VCaP (cell line): ENCODE measurements around the gene ASPN.

ENCODE experiments used
- H3K27ac ChIP-seq: fragments of 450-650 bp; 2 replicates; pipeline ENCODE4 v1.5.1; 2017
- TF ChIP-seq, protein P1 (sequence below): fragments of 450-650 bp; conservative IDR thresholded peaks from 2 replicates; pipeline ENCODE4 v1.5.1; 2017; ENCODE audit warnings: mild to moderate bottlenecking, moderate library complexity

The ASPN gene

GRCh38 chr9:92474587-92474986 lies 7.7 kb downstream of the ASPN start:
- TF ChIP-seq, protein P1, sequence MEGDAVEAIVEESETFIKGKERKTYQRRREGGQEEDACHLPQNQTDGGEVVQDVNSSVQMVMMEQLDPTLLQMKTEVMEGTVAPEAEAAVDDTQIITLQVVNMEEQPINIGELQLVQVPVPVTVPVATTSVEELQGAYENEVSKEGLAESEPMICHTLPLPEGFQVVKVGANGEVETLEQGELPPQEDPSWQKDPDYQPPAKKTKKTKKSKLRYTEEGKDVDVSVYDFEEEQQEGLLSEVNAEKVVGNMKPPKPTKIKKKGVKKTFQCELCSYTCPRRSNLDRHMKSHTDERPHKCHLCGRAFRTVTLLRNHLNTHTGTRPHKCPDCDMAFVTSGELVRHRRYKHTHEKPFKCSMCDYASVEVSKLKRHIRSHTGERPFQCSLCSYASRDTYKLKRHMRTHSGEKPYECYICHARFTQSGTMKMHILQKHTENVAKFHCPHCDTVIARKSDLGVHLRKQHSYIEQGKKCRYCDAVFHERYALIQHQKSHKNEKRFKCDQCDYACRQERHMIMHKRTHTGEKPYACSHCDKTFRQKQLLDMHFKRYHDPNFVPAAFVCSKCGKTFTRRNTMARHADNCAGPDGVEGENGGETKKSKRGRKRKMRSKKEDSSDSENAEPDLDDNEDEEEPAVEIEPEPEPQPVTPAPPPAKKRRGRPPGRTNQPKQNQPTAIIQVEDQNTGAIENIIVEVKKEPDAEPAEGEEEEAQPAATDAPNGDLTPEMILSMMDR: no peak
- no peak overlapping the region for H3K27ac ChIP-seq

DNA sequence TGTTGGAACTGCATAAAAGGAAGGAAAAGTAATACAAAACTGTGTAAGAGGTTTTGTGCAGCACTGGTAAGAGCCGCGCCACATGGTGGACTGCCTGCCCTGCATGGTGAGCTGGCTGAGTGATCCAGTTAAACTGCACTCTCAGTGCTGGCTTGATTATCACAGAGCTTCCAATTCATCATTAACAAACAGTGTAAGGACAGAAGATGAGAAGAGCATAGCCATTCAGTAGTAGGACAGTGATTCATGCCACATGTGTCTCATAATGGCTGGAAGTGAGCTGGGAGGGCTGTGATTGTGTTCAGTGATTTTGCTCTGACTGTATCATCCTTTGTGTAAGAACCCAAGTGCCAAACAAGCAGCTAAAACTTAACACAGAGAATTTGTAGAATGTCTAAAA lies 14.1 kb downstream of the ASPN start:
- TF ChIP-seq, protein P1: no peak
- no peak overlapping the region for H3K27ac ChIP-seq

- H3K27ac ChIP-seq: no peak overlapping the region
- TF ChIP-seq, protein P1: no peak
These were observed 14.8 kb downstream of the ASPN start for GRCh38 chr9:92467511-92467910.

- TF ChIP-seq, protein P1: no peak
- H3K27ac ChIP-seq: no peak overlapping the region
These were observed 15.3 kb downstream of the ASPN start for GRCh38 chr9:92467041-92467440.

- TF ChIP-seq, protein P1: no peak
- H3K27ac ChIP-seq: no peak overlapping the region
These were observed 18.3 kb downstream of the ASPN start for GRCh38 chr9:92463984-92464383.

- TF ChIP-seq, protein P1: no peak
- H3K27ac ChIP-seq: no peak overlapping the region
These were observed 18.9 kb downstream of the ASPN start for GRCh38 chr9:92463387-92463786.

GRCh38 chr9:92457576-92457975 lies 24.7 kb downstream of the ASPN start:
- no peak overlapping the region for H3K27ac ChIP-seq
- TF ChIP-seq, protein P1: no peak

DNA sequence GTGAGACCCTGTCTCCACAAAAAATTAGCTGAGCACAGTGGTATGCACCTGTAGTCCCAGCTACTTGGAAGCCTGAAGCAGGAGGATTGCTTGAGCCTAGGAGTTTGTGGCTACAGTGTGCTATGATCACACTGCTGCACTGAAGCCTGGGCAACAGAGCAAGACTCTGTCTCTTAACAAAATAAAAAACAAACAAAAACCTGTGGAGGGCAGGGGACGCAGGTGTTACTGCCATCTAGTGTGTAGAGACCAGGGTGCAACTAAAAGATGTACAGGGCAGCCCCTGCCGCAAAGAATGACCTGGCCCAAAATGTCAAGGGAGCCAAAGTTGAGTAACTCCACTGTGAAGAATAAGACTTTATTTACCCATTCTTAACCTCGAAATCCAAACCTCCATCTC lies 27.1 kb downstream of the ASPN start:
- TF ChIP-seq, protein P1: peak; percentile 56; the same call in 1 of the 2 replicates
- no peak overlapping the region for H3K27ac ChIP-seq
